ENCODE results near the gene SLC26A8.
"Not testable (repeated sequence)": the region's sequence is repeated elsewhere in the genome, so short reads cannot be mapped to it uniquely, and the experiment has no call there.

SLC26A8 gene

GRCh38 chr6:36050305-36050704 is 25.9 kb upstream of the SLC26A8 start:
- ATAC-seq (no peak), DNase-seq (no peak)

- DNase-seq (no peak), ATAC-seq (no peak)
Observed at GRCh38 chr6:36049582-36049981, 25.1 kb upstream of the SLC26A8 start.

DNA sequence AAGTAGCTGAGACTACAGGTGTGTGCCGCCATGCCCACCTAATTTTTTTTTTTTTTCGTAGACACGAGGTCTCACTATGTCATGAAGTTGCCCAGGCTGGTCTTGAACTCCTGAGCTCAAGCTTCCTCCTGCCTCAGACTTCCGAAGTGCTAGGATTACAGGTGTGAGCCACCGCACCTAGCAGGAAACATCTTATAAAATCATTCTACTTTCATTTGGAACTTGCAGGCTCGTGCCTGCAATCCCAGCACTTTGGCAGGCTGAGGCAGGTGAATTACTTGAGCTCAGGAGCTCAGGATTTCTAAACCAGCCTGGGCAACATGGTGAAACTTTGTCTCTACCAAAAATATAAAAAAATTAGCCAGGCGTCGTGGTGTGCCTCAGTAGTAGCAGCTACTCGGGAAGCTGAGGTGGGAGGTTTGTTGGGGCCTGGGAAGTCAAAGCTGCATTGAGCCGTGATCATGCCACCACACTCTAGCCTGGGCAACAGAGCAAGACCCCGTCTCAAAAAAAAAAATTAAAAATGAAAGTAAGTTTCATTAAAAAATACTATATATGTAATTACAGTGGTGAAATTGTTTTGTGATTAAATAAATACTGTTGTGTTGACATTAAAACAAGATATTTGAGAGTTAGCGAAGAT is 18.3 kb upstream of the SLC26A8 start:
- no peak for DNase-seq
- ATAC-seq = no peak

DNA sequence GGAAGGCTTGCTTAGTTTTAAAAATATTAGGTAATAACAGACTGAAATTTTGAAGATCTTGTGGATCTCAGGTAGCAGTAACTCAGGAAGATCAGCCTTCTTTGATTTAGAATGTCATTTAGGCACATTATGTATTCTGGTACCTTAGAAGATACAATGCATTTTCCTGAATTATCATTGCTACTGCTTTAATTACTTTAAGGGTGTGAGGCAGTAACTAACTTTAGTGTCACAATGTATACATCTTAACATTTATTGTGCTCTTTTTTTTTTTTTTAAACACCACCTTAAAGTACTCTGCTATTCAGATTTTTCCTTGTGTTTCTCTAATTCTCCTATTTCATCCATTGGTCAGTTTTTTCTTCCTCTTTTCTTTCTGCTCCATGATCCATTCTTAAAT is 16.5 kb upstream of the SLC26A8 start:
- ATAC-seq = no peak

DNA sequence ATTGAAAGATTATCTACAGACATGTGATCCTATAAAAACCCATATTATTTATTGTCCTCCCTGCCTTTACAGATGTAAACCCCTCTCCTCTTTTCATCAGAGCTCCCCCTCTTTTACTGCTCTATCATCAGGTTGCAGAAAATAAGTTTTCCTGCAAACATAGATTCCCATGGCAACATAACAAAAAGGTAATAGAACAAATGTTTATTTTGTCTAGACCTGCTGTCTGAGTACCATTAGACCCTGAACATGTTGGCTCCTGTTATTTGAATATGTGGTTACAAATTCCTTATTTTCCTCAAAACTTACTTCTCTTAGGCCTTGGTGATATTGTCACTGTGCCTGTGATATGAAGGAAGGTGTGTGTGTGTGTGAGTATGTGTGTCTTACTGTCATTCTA is 14.7 kb upstream of the SLC26A8 start:
- DNase-seq (no peak), ATAC-seq (no peak)

More for the DNA sequence above, 16.5 kb upstream of the SLC26A8 start:
- no peak for DNase-seq

- DNase-seq (no peak), ATAC-seq (no peak)
Observed at GRCh38 chr6:36038120-36038876, 13.9 kb upstream of the SLC26A8 start.

DNA sequence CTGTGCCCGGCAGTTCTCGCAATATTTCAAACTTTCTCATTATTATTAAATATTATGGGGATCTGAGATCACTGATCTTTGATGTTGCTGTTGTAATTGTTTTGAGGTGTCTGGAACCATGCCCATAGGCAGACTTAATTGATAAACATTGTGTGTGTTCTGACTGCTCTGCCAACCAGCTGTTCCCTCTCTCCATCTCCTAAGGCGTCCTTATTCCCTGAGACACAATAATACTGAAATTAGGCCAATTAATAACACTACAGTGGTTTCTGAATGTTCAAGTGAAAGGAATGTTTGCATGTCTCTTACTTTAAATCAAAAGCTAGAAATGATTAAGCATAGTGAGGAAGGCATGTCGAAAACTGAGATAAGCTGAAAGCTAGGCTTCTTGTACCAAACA is 10.8 kb upstream of the SLC26A8 start:
- ATAC-seq = no peak
- no peak for DNase-seq

DNA sequence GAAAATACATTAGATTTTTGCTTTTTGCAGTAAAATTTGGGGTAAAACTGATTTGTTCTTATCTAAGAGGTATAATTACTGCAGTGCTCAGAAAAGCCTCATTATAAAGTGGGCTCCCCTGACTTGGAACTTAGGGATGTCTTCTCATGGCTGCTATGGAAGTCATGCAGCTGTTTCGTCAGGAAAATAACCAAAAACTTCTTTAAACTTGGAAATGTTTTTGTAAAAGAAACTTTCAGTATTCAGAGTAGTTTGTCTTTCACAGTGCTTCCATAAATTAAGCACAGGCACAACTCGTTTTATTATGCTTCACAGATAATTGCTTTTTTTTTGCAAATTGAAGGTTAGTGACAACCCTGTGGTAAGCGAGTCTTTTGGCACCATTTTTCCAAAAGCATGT is 10.0 kb upstream of the SLC26A8 start:
- no peak for ATAC-seq

GRCh38 chr6:36033935-36034334 is 9.5 kb upstream of the SLC26A8 start:
- peak; percentile 91 for ATAC-seq
- DNase-seq = peak; percentile 47

More for the DNA sequence above, 10.0 kb upstream of the SLC26A8 start:
- DNase-seq = no peak

GRCh38 chr6:36033144-36033543 is 8.7 kb upstream of the SLC26A8 start:
- DNase-seq, ATAC-seq: not testable (repeated sequence)

GRCh38 chr6:36032261-36032660 is 7.8 kb upstream of the SLC26A8 start:
- ATAC-seq (no peak), DNase-seq (no peak)

- no peak for ATAC-seq
- DNase-seq = no peak
Observed at GRCh38 chr6:36029464-36029863, 5.0 kb upstream of the SLC26A8 start.

GRCh38 chr6:36028877-36029324 is 4.5 kb upstream of the SLC26A8 start:
- ATAC-seq (peak; percentile 58), DNase-seq (peak; percentile 77)

GRCh38 chr6:36028088-36028876 is 3.8 kb upstream of the SLC26A8 start:
- DNase-seq (peak; percentile 46), ATAC-seq (peak; percentile 10)

DNA sequence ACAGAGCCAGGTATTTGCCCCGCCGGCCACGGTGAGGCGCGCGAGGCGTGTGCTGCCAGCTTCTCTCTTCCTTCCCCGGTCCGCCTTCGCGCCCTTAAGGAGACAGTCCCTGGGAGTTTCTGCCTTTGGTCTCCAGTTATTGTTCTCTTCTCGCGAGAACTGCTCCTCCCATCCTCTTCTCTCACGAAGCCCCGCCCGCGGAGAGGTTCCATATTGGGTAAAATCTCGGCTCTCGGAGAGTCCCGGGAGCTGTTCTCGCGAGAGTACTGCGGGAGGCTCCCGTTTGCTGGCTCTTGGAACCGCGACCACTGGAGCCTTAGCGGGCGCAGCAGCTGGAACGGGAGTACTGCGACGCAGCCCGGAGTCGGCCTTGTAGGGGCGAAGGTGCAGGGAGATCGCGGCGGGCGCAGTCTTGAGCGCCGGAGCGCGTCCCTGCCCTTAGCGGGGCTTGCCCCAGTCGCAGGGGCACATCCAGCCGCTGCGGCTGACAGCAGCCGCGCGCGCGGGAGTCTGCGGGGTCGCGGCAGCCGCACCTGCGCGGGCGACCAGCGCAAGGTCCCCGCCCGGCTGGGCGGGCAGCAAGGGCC is 3.2 kb upstream of the SLC26A8 start, which contains the start of gene MAPK14:
Gene MAPK14, plus strand, starts transcription at position 308 of the 587 bp plus-strand sequence. CDS start 350 bp downstream, outside the sequence.
- DNase-seq (peak; percentile 98), ATAC-seq (peak; percentile 89)

DNA sequence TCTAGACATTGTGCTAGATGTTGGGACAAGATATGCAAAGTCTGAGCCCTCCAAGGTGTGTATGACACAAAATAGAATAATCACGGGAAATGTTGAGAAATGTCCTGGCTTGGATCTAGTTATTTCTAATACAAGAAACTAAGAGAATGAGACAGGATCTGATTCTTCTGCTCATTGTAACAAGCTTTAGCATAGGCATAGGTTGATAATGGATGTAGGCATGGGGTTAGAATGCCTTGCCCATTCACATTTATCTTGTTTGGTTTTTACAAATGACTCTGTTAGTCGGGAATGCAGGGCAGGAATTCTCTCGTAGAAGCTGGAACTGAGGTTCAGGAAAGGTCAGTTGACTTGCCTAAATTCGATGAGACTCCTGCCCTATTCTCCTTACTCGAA is 1.5 kb upstream of the SLC26A8 start:
- no peak for DNase-seq
- ATAC-seq = no peak

DNA sequence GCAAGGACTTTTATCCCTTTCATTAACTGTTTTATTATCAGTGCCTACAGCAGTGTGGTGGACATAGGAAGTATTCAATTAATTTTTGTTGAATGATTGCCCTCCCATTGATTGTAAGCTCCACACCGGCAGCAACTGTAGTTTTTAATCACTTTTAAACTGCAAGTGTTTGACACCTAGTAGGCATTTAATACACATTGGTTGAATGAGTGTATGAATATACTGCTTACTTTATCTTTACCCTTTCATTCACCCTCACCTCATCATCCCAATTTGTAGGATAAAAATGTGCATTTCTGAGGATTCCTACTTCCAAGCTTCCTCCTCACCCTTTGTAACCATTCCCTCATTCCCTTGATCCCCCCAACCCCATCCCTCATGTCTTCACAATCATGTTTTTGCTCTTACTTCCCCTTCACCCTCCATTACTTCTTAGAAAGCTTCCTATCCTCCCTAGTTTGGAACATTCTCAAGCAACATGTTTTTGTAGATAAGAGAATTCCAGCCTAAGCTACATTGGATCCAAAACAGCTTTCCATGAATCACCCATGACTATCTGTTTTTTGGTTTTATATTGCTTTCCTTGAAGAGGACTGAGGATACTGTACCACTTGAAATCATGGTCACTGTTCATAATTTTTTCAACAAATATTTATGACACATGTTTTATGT is 955 bp upstream of the SLC26A8 start:
- no peak for DNase-seq
- ATAC-seq = no peak

DNA sequence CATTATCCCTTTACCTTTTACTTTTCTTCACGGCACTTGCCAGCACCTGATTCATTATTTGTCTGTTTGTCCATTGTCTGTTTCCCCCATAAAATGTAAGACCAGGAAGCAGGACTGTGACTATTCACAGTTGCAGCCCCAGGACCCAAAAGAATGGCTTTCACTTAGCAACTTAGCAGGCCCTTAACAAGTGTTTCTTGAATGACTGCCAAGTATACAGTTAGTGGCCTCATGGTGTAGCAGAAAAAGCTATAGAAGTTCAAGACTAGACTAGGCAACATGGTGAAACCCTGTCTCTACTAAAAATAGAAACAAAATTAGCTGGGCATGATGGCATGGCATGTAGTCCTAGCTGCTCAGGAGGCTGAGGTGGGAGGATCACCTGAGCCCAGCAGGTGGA is 4.3 kb downstream of the SLC26A8 start:
- DNase-seq (no peak), ATAC-seq (no peak)

GRCh38 chr6:36019167-36019566 is 5.3 kb downstream of the SLC26A8 start:
- no peak for ATAC-seq
- DNase-seq = no peak

- DNase-seq (no peak), ATAC-seq (no peak)
Observed at GRCh38 chr6:36018339-36018738, 6.1 kb downstream of the SLC26A8 start.

DNA sequence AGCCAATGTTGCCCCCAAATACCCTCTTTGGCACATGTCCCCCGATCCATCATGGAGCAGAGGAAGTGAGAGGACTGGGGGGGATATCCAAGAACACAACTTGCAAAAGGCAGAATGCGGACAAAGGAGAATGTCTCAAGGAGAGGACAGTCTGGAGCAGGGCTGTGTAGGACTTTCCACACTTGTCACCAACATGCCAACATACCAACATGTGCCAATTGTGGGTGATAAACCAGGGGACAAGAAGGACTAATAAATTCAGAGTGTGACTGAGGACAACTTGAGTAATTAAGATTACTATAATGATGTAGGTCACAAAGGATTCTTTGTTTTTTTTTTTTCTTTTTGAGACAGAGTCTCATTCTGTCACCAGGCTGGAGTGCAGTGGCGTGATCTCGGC is 8.8 kb downstream of the SLC26A8 start:
- DNase-seq = no peak
- ATAC-seq = no peak

GRCh38 chr6:36000451-36000850 is 24.0 kb downstream of the SLC26A8 start:
- ATAC-seq (no peak), DNase-seq (no peak)

Measured in stimulated activated naive CD8-positive, alpha-beta T cell treated with anti-CD3 and anti-CD28 coated beads, Interleukin-15, Interleukin-2, amounts not matched to agents 100 U/mL and 50 U/mL, for 24 hours (primary cell).